ENCODE results near the gene CADPS. TPM values are rescaled to one million over a fixed set of nuclear protein-coding genes. Genes with fewer than 3 reads are reported as not detected.
A peak's percentile ranks its signal among the peaks of the same experiment; 100 is the strongest.
"Not testable (repeated sequence)": the region's sequence is repeated elsewhere in the genome, so short reads cannot be mapped to it uniquely, and the experiment has no call there.

Gene CADPS
- total RNA-seq, 1 donor from 2014 or later: 14.3 TPM

- DNase-seq (no peak), ATAC-seq (no peak)
- intact Hi-C loops (cut with micrococcal nuclease): no loop called here
Observed at GRCh38 chr3:62584636-62585035, 290.6 kb downstream of the CADPS start.

DNA sequence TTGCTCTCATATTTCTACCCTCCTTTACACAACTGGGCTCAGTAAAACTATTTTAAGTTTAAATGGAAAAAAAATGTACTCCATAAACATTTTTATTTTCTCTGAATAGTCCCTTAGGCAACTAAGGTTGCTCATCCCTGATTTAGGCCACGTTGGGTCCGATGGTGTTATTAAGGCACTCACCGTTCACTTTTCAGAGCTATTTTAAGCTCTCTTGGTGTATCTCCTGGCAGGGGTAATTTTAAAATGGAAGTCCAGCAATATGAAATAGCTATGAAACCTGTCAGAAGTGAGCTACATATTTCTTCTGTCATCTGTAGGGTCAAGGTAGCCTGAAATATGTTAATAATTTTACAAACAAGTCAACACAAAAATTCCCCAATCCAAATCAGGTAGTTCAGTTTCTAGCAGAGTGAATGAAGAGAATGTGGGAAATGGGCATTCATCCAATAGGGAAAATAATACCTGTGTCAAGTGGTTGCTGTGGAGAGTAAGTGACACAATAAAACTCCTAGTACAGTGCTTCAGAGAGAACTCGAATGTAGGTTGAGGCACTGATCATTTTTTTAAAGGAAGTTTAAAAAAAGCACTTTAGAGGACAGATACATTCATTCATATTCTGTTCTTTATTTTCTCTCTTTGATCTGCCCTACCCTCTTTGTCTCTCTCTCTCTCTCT is 292.6 kb downstream of the CADPS start:
- intact Hi-C loops (cut with micrococcal nuclease): no loop called here
- no peak for DNase-seq
- peak; percentile 78 for ATAC-seq

DNA sequence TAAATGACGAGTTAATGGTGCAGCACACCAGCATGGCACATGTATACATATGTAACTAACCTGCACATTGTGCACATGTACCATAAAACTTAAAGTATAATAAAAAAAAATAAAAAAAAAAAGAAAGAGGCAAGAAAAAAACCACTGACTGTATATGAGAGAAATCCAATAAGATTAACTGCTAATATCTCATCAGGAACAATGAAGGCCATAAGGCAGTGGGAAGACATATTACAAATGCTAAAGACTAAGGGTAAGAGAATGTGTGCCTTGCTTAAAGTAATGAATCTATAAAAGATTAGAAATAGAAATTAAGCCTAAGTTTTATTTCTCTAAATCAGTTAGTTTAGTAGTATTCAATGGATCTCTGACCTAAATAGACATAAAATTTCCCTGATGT is 294.7 kb downstream of the CADPS start:
- ATAC-seq; intact Hi-C loops (cut with micrococcal nuclease); DNase-seq: not testable (repeated sequence)

GRCh38 chr3:62577153-62577552 is 298.1 kb downstream of the CADPS start:
- DNase-seq: no peak
- ATAC-seq: no peak
- intact Hi-C loops (cut with micrococcal nuclease): no loop called here

- DNase-seq (no peak), ATAC-seq (no peak)
- intact Hi-C loops (cut with micrococcal nuclease): no loop called here
Observed at GRCh38 chr3:62574266-62574898, 300.8 kb downstream of the CADPS start.

GRCh38 chr3:62571916-62572315 is 303.3 kb downstream of the CADPS start:
- DNase-seq: no peak
- intact Hi-C loops (cut with micrococcal nuclease): no loop called here
- no peak for ATAC-seq

- no peak for DNase-seq
- intact Hi-C loops (cut with micrococcal nuclease): no loop called here
- ATAC-seq: no peak
Observed at GRCh38 chr3:62570888-62571287, 304.3 kb downstream of the CADPS start.

DNA sequence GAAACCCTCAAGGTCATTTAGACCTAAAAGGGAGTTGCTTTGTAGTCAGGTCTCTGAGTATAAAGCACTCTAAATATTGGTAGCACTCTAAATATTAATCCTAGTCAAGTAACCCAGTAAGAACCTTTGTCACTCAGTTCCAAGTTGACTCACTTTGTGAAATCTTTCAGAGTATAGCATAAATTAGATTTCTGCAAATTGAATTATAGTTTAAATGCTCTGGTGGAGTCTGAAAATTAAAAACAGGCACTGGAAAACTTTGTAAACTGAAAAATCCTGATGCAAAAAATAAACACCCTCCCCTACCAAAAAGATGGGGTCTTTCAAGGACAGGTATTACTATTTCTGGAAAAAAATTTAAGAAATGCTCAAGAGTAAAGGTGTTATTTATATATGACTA is 305.6 kb downstream of the CADPS start:
- DNase-seq: no peak
- ATAC-seq: no peak
- intact Hi-C loops (cut with micrococcal nuclease): no loop called here

DNA sequence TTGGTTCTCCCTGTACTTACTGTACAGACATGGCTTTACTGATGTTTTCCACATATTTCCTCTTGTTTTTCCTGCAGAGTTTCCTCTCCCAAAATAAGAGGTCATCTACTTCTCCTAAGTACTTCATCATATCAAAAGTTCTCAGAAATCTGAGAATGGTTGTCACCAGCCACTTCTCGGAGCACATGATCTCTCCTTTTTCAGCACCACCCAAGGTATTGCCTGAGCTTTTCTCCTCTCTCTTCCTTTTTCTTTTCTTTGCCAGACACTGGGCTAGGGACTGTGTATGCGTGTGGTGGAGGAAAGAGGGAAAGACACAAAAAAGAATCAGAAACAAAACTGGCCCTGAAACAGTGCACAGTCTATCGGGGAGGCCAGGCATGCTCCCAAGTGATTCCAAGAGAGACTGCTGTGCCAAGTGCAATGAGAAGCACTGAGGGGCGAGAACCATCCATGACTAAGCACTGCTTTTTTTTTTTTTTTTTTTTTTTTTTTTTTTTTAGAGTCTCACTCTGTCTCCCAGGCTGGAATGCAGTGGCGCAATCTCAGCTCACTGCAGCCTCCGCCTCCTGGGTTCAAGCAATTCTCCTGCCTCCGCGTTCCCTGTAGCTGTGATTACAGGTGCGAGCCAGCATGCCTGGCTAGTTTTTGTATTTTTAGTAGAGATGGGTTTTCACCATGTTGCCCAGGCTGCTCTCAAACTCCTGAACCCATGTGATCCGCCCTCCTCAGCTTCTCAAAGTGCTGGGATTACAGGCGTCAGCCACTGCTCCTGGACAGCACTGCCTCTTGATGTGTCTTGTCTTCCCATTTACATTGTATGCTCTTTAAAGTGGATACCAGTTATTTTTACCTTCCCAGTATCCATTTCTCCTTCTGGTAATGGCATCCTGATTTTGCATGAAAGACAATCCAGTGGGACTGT is 307.9 kb downstream of the CADPS start:
- DNase-seq (no peak), ATAC-seq (peak; percentile 90)
- intact Hi-C loops (cut with micrococcal nuclease): no loop called here

DNA sequence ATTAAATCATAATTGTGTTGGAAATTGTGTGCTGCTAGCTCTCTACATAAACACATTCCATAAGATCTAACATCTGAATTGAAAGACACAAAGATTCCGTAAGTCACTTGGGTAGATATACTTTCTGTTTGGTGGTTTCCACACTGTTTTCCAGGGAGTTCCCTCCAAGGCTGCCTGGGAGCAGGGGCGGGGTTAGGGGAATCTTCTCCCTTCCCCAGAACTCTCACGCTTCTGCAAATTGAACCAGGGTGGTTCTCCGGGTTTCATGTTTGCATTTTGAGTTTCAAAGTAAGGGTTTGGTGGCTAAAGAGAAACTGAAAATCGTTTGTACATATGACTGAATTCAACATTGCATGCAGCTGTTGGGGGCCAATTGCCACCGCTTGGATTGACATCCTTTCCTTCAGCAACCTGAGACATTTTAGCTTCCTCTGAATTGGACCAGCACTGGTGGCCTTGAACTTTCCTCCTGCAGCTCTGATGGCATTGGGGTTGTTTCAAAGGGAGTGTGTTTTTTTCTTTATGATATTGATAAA is 309.1 kb downstream of the CADPS start:
- DNase-seq: no peak
- ATAC-seq: no peak
- intact Hi-C loops (cut with micrococcal nuclease): no loop called here

DNA sequence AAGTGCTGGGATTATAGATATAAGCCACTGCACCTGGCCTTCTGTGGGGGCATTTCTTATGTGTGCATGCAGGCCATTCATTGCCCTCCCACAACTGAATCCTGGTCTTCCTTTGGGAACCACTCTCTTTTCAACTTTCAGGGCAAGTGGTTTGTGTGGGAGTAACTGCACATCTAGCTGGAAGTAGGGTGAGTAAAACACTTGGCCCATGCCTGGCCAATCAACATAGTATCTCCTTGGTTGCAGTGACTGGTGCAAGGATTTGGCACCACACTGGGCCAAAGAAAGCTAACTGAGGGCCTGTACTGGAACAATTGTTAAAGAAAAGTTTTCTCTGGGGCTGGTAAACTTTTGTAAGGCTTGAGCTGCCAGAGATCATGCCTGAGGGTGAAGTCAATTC is 312.6 kb downstream of the CADPS start:
- no peak for DNase-seq
- intact Hi-C loops (cut with micrococcal nuclease): no loop called here
- ATAC-seq: no peak

DNA sequence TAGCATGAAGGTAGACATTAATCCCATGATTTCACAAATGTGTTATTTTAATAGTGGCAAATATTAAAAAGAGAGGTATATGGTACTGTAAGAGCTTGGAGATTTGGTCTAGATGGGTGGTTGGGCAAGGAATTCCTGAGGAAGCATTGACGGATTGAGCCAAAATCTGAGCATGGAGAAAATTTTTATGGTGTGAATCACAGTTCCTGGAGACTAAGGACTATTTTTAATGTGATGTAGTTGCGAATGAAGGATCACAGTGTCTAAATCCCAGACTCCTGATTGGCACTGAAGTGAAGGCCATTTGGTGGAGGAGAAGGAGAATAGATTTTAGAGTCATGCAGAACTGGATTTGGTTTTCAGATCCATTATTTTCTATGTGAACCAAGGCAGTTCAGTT is 313.2 kb downstream of the CADPS start:
- no peak for ATAC-seq
- DNase-seq: no peak
- intact Hi-C loops (cut with micrococcal nuclease): no loop called here

DNA sequence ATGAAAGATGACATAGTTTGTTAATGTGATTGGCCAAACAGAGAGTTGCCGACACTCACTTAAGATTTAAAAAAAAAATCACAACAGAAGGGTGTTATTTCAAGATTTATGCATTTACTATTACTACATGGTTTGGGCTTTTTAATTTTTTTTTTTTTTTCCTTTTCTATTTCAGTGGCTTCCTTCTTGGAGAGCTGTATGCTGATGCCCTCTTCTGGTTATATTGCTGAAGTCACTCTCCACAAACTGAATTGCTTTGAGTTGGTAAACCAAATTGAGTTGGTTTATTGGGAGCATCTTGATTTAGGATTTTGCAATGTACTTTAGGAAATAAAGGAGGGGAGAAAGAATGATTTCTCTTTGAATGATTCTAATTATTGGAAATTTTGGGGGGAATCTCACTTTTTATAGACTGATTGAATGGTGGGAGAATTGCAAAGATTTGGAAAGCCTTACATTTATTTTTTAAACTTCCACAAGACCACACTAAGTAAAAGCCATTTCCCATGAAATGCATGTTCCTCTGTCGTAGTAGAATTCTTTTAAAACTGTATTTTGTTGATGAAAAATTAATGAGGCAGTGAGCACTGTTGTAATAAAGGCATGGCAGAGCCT is 315.3 kb downstream of the CADPS start:
- DNase-seq: no peak
- intact Hi-C loops (cut with micrococcal nuclease): loop anchor here (5.0 kb wide), 1 partner anchor 228 kb away; no protein-coding TSS in a partner anchor
- ATAC-seq: no peak

GRCh38 chr3:62558549-62559112 is 316.6 kb downstream of the CADPS start:
- DNase-seq (no peak), ATAC-seq (no peak)
- intact Hi-C loops (cut with micrococcal nuclease): loop anchor here (5.0 kb wide), 1 partner anchor 226 kb away; no protein-coding TSS in a partner anchor

DNA sequence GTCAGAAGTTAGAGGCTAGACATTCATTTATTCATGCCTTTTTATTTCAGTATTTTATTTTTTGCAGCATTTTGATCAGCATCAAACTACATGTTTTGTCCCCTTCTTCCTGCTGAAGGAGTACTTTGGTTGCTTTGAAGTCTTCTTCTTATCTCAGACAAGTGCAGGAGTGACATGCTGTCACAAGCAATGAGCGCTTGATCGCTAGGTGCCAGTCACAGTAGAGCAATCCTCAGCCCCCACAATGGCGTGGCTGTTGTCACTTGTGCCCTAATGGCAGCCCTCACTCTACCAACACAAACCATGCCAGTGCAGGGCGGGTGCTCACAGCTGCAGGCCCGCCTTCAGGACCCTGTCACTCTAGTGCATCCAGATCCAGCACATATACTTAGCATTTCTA is 317.2 kb downstream of the CADPS start:
- ATAC-seq: no peak
- no peak for DNase-seq
- intact Hi-C loops (cut with micrococcal nuclease): loop anchor here (5.0 kb wide), 1 partner anchor 226 kb away; no protein-coding TSS in a partner anchor

DNA sequence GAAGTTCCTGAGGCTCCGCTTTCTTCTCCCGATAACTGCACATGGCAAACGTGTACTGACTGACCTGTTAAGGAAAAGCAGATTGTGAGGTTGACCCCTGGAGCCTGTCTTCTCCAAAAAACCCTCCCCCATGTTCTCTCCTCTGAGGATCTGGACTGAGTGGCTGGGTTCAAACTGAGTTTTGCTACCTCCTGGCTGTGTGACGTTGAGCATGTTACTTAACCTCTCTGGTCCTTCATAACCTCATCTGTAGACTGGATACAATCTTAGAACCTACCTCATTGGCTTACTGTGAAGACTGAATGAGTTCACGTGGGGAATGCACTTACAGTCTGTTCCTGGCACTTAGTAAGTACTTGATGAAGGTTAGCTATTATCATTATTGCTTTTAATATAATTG is 317.8 kb downstream of the CADPS start:
- ATAC-seq: no peak
- intact Hi-C loops (cut with micrococcal nuclease): loop anchor here (5.0 kb wide), 1 partner anchor 225 kb away; no protein-coding TSS in a partner anchor
- no peak for DNase-seq

DNA sequence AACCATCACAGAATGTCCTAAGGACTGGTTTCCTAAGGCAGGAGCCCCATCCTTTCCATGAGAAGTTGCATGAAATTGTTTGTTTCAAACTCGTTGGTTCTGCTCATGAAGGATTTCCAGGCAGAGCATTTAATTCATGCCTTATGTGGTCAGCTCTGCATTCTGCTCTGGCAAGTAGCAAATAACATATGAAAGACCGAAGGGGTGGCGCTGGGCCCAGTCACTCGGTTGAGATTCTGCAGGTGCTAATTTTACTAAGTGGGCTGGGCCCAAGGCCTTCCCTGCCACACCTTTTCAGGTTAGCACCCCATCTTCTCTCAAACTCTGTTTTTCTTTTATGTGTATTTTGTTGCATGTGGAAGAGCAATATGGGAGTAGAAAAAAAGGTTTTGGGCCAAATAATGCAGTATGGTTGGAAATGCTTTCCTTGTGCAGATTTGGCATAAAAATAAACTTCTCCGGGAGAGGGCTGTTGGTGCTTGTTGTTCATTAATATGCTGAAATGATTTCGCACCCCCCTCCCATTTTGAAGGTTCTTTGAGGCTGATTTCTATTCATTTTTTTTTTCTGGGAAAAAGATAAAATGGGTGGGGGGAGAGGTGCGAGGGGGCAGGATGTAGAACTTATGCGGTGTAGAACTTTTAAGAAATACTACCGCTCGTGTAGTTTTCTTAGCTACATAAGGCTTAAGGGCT is 318.9 kb downstream of the CADPS start:
- intact Hi-C loops (cut with micrococcal nuclease): loop anchor here (5.0 kb wide), 1 partner anchor 224 kb away; no protein-coding TSS in a partner anchor
- DNase-seq (no peak), ATAC-seq (no peak)

- intact Hi-C loops (cut with micrococcal nuclease): no loop called here
- ATAC-seq (no peak), DNase-seq (no peak)
Observed at GRCh38 chr3:62554264-62554799, 320.9 kb downstream of the CADPS start.
